Coronary artery (tissue), 2 donors: Measurements from ENCODE around the gene DDX51.

Source experiments
- DNase-seq: peaks from one replicate; pipeline ENCODE4 v3.0.0-alpha.2; 2017; ENCODE audit warnings: low spot score
- H3K27ac ChIP-seq, 2 donors: fragments of 200-600 bp; sonication (generic); one replicate each; pipeline ENCODE4 v1.5.1; 2016 to 2019
- H3K4me3 ChIP-seq: fragments of 200-600 bp; sonication (generic); 2 replicates; pipeline ENCODE4 v1.5.1; 2016; ENCODE audit warnings: mild to moderate bottlenecking, moderate library complexity
- CTCF ChIP-seq: fragments of 200-600 bp; sonication (generic); IDR thresholded peaks from one replicate; pipeline ENCODE4 v1.5.1; 2019; ENCODE audit warnings: antibody characterized with exemption

The DDX51 gene

DNA sequence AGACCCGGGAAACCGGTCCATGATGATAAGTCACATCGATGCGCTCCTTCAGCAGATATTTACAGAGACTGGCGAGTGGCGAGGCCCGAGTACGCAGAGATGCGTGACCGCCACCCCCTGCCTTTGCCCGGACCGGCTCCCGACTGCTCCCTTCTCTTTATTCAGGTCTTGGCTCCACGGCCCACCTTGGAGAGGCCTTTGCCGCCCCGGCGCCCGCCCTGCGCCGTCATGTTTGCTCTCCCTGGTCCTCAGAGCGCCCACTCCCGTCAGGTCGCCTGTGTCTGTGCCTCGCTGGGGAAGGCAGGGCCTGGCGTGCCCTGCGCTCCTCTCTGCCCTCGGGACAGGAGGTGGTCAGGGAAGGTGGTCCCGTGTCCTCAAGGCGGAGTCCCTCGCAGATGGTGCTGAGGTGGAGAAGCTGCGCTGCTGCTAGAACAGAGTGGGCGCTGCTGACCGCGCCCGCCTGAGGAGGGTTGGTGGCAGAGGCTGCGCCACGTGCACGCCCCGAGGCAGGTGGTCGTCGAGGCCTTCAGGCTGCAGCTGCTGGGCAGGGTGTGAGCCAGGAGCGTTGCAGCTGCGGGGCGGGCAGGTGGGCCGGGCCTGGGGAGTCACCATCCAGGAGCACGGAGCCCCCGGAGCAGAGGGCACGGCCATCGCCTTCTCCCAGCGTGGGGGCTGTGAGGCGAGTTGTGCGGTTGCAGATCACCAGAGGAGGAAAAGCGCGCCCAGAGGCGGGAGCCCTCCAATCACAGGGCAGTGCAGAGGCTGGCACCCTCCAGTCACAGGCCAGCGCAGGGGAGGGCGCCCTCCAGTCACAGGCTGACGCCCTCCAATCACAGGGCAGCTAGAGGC, 27.2 kb downstream of the DDX51 start:
- TF ChIP-seq CTCF, result no peak
- H3K4me3 ChIP-seq, result no peak overlapping the region
- no peak for DNase-seq
- H3K27ac ChIP-seq, result no peak overlapping the region

- no peak overlapping the region for H3K4me3 ChIP-seq
- TF ChIP-seq CTCF, result no peak
- no peak overlapping the region for H3K27ac ChIP-seq
- no peak for DNase-seq
Observed at GRCh38 chr12:132115500-132115899, 28.6 kb downstream of the DDX51 start.

DNA sequence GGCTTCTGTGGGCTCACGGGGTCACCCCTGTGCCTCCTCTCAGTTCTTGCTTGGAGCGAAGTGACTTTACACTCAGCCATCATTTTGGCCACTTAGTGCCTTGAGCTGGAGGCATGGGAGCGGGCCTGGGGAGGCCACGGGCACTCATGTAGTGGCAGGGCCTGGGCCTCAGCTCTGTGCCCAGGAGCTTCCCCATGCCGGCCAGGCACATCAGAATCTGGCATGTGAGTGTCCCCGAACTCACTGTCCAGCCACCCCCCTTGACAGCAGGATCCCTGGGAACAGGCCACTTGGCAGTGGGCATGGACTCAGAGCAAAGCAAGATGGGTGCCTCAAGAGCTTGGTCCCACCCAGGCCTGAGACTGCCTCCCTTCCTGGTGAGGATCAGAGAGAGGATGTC, 29.5 kb downstream of the DDX51 start:
- no peak for TF ChIP-seq CTCF
- no peak overlapping the region for H3K27ac ChIP-seq
- no peak overlapping the region for H3K4me3 ChIP-seq

GRCh38 chr12:132111654-132112304, 32.3 kb downstream of the DDX51 start:
- H3K27ac ChIP-seq, result no peak overlapping the region
- TF ChIP-seq CTCF, result no peak
- no peak for DNase-seq
- no peak overlapping the region for H3K4me3 ChIP-seq

More for the DNA sequence above, 29.5 kb downstream of the DDX51 start:
- no peak for DNase-seq

DNA sequence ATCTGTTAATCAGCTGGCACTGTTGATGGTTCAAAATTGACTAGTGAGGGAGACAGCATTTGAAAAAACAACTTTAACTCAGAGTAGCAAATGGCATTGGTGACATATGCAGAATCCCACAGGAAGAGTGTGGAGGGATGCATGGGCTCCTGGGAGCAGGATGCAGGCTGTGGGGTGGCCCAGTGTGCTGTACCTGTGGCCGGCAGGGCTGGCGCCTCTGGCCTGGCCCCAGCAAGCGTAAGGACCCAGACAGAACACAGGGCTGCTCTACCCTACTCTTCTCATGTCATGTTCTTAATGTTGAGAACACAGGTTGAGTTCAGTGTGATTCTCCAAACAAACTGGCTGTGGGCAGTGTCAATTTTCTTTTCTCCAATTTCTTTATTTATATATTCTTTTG, 33.4 kb downstream of the DDX51 start:
- DNase-seq, result no peak
- Histone ChIP-seq H3K4me3 (no peak overlapping the region), H3K27ac (no peak overlapping the region)
- TF ChIP-seq CTCF, result no peak

GRCh38 chr12:132109741-132110140, 34.4 kb downstream of the DDX51 start:
- no peak overlapping the region for H3K4me3 ChIP-seq
- TF ChIP-seq CTCF, result no peak
- DNase-seq, result no peak
- no peak overlapping the region for H3K27ac ChIP-seq
